ENCODE data around the gene SPO11.

DNA sequence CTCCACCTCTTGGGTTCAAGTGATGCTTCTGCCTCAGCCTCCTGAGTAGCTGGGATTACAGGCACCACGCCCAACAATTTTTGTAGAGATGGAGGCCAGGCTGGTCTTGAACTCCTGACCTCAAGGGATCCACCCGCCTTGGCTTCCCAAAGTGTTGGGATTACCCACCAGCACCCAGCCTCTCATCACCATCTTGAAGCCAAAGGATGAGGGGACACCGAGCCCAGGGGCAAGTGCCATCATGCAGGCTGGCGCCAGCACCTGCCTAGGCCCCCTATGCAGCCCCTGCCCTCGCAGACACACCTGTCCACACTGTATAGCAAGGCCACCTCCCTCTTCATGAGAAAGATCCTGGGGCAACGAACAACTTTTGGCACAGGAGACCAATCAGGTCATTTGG is 56.3 kb downstream of the SPO11 start:
- no peak for TF ChIP-seq ESRRG (CRISPR knock-in tag; IDR thresholded peaks at IDR 0.05)
- no peak for TF ChIP-seq ZNF8 (CRISPR knock-in tag; IDR thresholded peaks at IDR 0.05)
- no peak for TF ChIP-seq SNAI2 (CRISPR knock-in tag; IDR thresholded peaks at IDR 0.05)
- TF ChIP-seq, protein P1, sequence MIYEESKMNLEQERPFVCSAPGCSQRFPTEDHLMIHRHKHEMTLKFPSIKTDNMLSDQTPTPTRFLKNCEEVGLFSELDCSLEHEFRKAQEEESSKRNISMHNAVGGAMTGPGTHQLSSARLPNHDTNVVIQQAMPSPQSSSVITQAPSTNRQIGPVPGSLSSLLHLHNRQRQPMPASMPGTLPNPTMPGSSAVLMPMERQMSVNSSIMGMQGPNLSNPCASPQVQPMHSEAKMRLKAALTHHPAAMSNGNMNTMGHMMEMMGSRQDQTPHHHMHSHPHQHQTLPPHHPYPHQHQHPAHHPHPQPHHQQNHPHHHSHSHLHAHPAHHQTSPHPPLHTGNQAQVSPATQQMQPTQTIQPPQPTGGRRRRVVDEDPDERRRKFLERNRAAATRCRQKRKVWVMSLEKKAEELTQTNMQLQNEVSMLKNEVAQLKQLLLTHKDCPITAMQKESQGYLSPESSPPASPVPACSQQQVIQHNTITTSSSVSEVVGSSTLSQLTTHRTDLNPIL (CRISPR knock-in tag; IDR thresholded peaks at IDR 0.05; ENCODE audit: low read depth) = no peak
- no peak for TF ChIP-seq RARB (CRISPR knock-in tag; IDR thresholded peaks at IDR 0.05)
- no peak for TF ChIP-seq TSHZ2 (CRISPR knock-in tag; IDR thresholded peaks at IDR 0.05)
- TF ChIP-seq POU6F1 (CRISPR knock-in tag; IDR thresholded peaks at IDR 0.05; ENCODE audit: borderline replicate concordance, low read depth) = no peak
- TF ChIP-seq, protein P2, sequence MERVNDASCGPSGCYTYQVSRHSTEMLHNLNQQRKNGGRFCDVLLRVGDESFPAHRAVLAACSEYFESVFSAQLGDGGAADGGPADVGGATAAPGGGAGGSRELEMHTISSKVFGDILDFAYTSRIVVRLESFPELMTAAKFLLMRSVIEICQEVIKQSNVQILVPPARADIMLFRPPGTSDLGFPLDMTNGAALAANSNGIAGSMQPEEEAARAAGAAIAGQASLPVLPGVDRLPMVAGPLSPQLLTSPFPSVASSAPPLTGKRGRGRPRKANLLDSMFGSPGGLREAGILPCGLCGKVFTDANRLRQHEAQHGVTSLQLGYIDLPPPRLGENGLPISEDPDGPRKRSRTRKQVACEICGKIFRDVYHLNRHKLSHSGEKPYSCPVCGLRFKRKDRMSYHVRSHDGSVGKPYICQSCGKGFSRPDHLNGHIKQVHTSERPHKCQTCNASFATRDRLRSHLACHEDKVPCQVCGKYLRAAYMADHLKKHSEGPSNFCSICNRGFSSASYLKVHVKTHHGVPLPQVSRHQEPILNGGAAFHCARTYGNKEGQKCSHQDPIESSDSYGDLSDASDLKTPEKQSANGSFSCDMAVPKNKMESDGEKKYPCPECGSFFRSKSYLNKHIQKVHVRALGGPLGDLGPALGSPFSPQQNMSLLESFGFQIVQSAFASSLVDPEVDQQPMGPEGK (CRISPR knock-in tag; IDR thresholded peaks at IDR 0.05; ENCODE audit: borderline replicate concordance) = no peak
- no peak for TF ChIP-seq PPARA (CRISPR knock-in tag; IDR thresholded peaks at IDR 0.05; ENCODE audit: borderline replicate concordance)
- no peak for TF ChIP-seq ARNTL (CRISPR knock-in tag; IDR thresholded peaks at IDR 0.05; ENCODE audit: borderline replicate concordance, low read depth)
- TF ChIP-seq ISL1 (CRISPR knock-in tag; IDR thresholded peaks at IDR 0.05) = no peak
